ENCODE measurements around the gene TLN1. TPM values are rescaled to one million over a fixed set of nuclear protein-coding genes. Genes with fewer than 3 reads are reported as not detected.
A peak's percentile ranks its signal among the peaks of the same experiment; 100 is the strongest.

Gene TLN1
- total and polyA plus RNA-seq, 11 donors, result 152 to 373 (median 257) TPM

- peaks cover 0 to 38% (median 26%) of the 10 kb centered on the region in 12 donors for H3K4me1 ChIP-seq
Measured at GRCh38 chr9:35758475-35759050, 26.6 kb upstream of the TLN1 start.

GRCh38 chr9:35757892-35758275 is 25.9 kb upstream of the TLN1 start:
- intact Hi-C loops (cut with DNase I), result loop anchor here in 1 of 10 donors (10.0 kb wide), 1 partner anchor 57 kb away; the partner anchor contains the start of genes HINT2 and SPAG8
- ATAC-seq (no peak), DNase-seq (no peak)
- H3K4me1 ChIP-seq, result peaks cover 0 to 38% (median 26%) of the 10 kb centered on the region in 12 donors
- H3K9me3 ChIP-seq, result no peaks in the 10 kb centered on the region
- TF ChIP-seq POLR2A (IDR thresholded peaks at IDR 0.05) (no peak), CTCF (IDR thresholded peaks at IDR 0.05) (no peak)
- H3K27ac ChIP-seq, result peak overlapping the region in 10 of 12 donors; percentile 75 to 95 (median 90)
- no peaks in the 10 kb centered on the region for H3K27me3 ChIP-seq
- H3K4me3 ChIP-seq, result peak overlapping the region in 8 of 12 donors; percentile 58 to 67 (median 64)
- peaks cover 0 to 26% (median 22%) of the 10 kb centered on the region in 9 donors for H3K36me3 ChIP-seq

More at GRCh38 chr9:35758475-35759050, 26.6 kb upstream of the TLN1 start:
- DNase-seq (no peak), ATAC-seq (no peak)
- H3K36me3 ChIP-seq, result peaks cover 0 to 19% (median 16%) of the 10 kb centered on the region in 9 donors
- no peak overlapping the region for H3K4me3 ChIP-seq
- TF ChIP-seq CTCF (IDR thresholded peaks at IDR 0.05) (no peak), POLR2A (IDR thresholded peaks at IDR 0.05) (no peak)
- 53 to 63% (median 58%) methylated on average over 3 of the region's 3 CpGs for WGBS, 4 donors
- no peaks in the 10 kb centered on the region for H3K27me3 ChIP-seq
- H3K27ac ChIP-seq, result peak overlapping the region in 8 of 12 donors; percentile 5 to 95 (median 90)
- H3K9me3 ChIP-seq, result no peaks in the 10 kb centered on the region
- intact Hi-C loops (cut with DNase I), result loop anchor here in 1 of 10 donors (10.0 kb wide), 1 partner anchor 56 kb away; the partner anchor contains the start of genes HINT2 and SPAG8

- no peaks in the 10 kb centered on the region for H3K9me3 ChIP-seq
- peaks cover 0 to 31% (median 28%) of the 10 kb centered on the region in 9 donors for H3K36me3 ChIP-seq
- H3K27ac ChIP-seq, result peak overlapping the region; percentile 75 to 95 (median 88)
- H3K4me1 ChIP-seq, result peaks cover 0 to 38% (median 26%) of the 10 kb centered on the region in 12 donors
- 1 to 3% (median 2%) methylated on average over 20 of the region's 20 CpGs for WGBS, 4 donors
- H3K4me3 ChIP-seq, result peak overlapping the region; percentile 30 to 67 (median 62)
- H3K27me3 ChIP-seq, result no peaks in the 10 kb centered on the region
- no peak for TF ChIP-seq CTCF (IDR thresholded peaks at IDR 0.05)
- TF ChIP-seq POLR2A (IDR thresholded peaks at IDR 0.05), result no peak
- intact Hi-C loops (cut with DNase I), result loop anchor here in 1 of 10 donors (10.0 kb wide), 1 partner anchor 57 kb away; the partner anchor contains the start of genes HINT2 and SPAG8
- peak in 4 of 5 donors; percentile 48 to 66 (median 56) for DNase-seq
- peak; percentile 52 to 80 (median 66) for ATAC-seq
Measured at GRCh38 chr9:35757226-35757891, 25.4 kb upstream of the TLN1 start.

Data from heart left ventricle (tissue), 16 donors.